ENCODE data around the gene RRM1.
"Not testable (repeated sequence)": the region's sequence is repeated elsewhere in the genome, so short reads cannot be mapped to it uniquely, and the experiment has no call there.

RRM1 gene

GRCh38 chr11:4134806-4135205 lies 40.2 kb downstream of the RRM1 start:
- H3K4me3 ChIP-seq (ENCODE audit: low read depth, low read length), result no peak overlapping the region

GRCh38 chr11:4138497-4138896 lies 43.9 kb downstream of the RRM1 start:
- no peak overlapping the region for H3K4me3 ChIP-seq (ENCODE audit: low read depth, low read length)

- H3K4me3 ChIP-seq (ENCODE audit: low read depth, low read length), result no peak overlapping the region
Measured at GRCh38 chr11:4140067-4140636, 45.6 kb downstream of the RRM1 start.

- H3K4me3 ChIP-seq (ENCODE audit: low read depth, low read length), result no peak overlapping the region
Measured at GRCh38 chr11:4146070-4146771, 51.6 kb downstream of the RRM1 start.

- no peak overlapping the region for H3K4me3 ChIP-seq (ENCODE audit: low read depth, low read length)
Measured at GRCh38 chr11:4146772-4147098, 52.1 kb downstream of the RRM1 start.

GRCh38 chr11:4154503-4154902 lies 59.9 kb downstream of the RRM1 start:
- no peak overlapping the region for H3K4me3 ChIP-seq (ENCODE audit: low read depth, low read length)

GRCh38 chr11:4156571-4156970 lies 62.0 kb downstream of the RRM1 start:
- H3K4me3 ChIP-seq (ENCODE audit: low read depth, low read length), result no peak overlapping the region

GRCh38 chr11:4158818-4159217 lies 64.2 kb downstream of the RRM1 start:
- H3K4me3 ChIP-seq (ENCODE audit: low read depth, low read length), result not testable (repeated sequence)

GRCh38 chr11:4161305-4161704 lies 66.7 kb downstream of the RRM1 start:
- no peak overlapping the region for H3K4me3 ChIP-seq (ENCODE audit: low read depth, low read length)

GRCh38 chr11:4164884-4165590 lies 70.4 kb downstream of the RRM1 start:
- no peak overlapping the region for H3K4me3 ChIP-seq (ENCODE audit: low read depth, low read length)

GRCh38 chr11:4167292-4167691 lies 72.7 kb downstream of the RRM1 start:
- H3K4me3 ChIP-seq (ENCODE audit: low read depth, low read length), result no peak overlapping the region

- H3K4me3 ChIP-seq (ENCODE audit: low read depth, low read length), result no peak overlapping the region
Measured at GRCh38 chr11:4167758-4168157, 73.2 kb downstream of the RRM1 start.

GRCh38 chr11:4175620-4176350 lies 81.2 kb downstream of the RRM1 start:
- peak overlapping the region; percentile 13 for H3K4me3 ChIP-seq (ENCODE audit: low read depth, low read length)

- H3K4me3 ChIP-seq (ENCODE audit: low read depth, low read length), result no peak overlapping the region
Measured at GRCh38 chr11:4178813-4179662, 84.4 kb downstream of the RRM1 start.

GRCh38 chr11:4180441-4181183 lies 86.0 kb downstream of the RRM1 start:
- H3K4me3 ChIP-seq (ENCODE audit: low read depth, low read length), result no peak overlapping the region

GRCh38 chr11:4181782-4182721 lies 87.5 kb downstream of the RRM1 start:
- H3K4me3 ChIP-seq (ENCODE audit: low read depth, low read length), result no peak overlapping the region

GRCh38 chr11:4183410-4184057 lies 88.9 kb downstream of the RRM1 start:
- H3K4me3 ChIP-seq (ENCODE audit: low read depth, low read length), result no peak overlapping the region

- H3K4me3 ChIP-seq (ENCODE audit: low read depth, low read length), result no peak overlapping the region
Measured at GRCh38 chr11:4184163-4184916, 89.7 kb downstream of the RRM1 start.
